Panc1 (cell line): Measurements from ENCODE around the gene NRP2. TPM values are rescaled to one million over a fixed set of nuclear protein-coding genes. Genes with fewer than 3 reads are reported as not detected.

Source experiments
- ATAC-seq: fragments of 200-7000 bp; cut with Tn5 transposase; 2 replicates; pipeline ENCODE4 v1.9.1; 2020; ENCODE audit warnings: mild to moderate bottlenecking, moderate library complexity
- BruUV-seq: library from RNA; stranded (reverse); fragments of 400-500 nt; replicated peaks from 2 replicates; lab custom pipeline; 2021; lab: Mats Ljungman, UMichigan
- CTCF ChIA-PET: fragments of 300-600 bp; sonication (Branson Sonifier 250); formaldehyde crosslinking; loops from one replicate; lab custom pipeline; 2022; ENCODE audit warnings: antibody characterized with exemption; lab: Charles Lee
- POLR2A ChIA-PET: fragments of 300-600 bp; sonication (Branson Sonifier 250); formaldehyde crosslinking; loops from one replicate; lab custom pipeline; 2022; ENCODE audit warnings: antibody characterized with exemption; lab: Charles Lee
- DNase-seq: peaks from one replicate; pipeline ENCODE4 v3.0.0-alpha.2; 2010; ENCODE audit warnings: low read depth, low spot score
- H3K27ac ChIP-seq: 2 replicates; pipeline ENCODE4 v1.5.1; 2011; ENCODE audit warnings: mild to moderate bottlenecking, low read length, inconsistent platforms
- H3K27me3 ChIP-seq: fragments of 200-500 bp; sonication (Bioruptor generic); 2 replicates; pipeline ENCODE4 v1.6.0; 2014; ENCODE audit warnings: low read length, inconsistent platforms; ENCODE audit not compliant: control insufficient read depth, insufficient read depth
- H3K36me3 ChIP-seq: fragments of 200-500 bp; sonication (Bioruptor generic); 2 replicates; pipeline ENCODE4 v1.5.1; 2014; ENCODE audit warnings: inconsistent platforms, mild to moderate bottlenecking, low read length, moderate library complexity; ENCODE audit not compliant: control insufficient read depth, insufficient read depth
- H3K4me1 ChIP-seq: 2 replicates; pipeline ENCODE4 v1.5.1; 2011; ENCODE audit warnings: inconsistent platforms, mild to moderate bottlenecking, low read length, moderate library complexity; ENCODE audit not compliant: control insufficient read depth, insufficient read depth
- H3K4me3 ChIP-seq, 2 experiments: 2 replicates each; pipeline ENCODE4 v1.5.1; 2011 to 2012; ENCODE audit warnings: low read depth in 2 of 2, low read length in 2 of 2, mild to moderate bottlenecking in 2 of 2, inconsistent platforms in 1 of 2, moderate library complexity in 1 of 2
- H3K9me3 ChIP-seq: fragments of 200-500 bp; sonication (Bioruptor generic); 2 replicates; pipeline ENCODE4 v1.5.1; 2014; ENCODE audit warnings: low read depth, mild to moderate bottlenecking, inconsistent platforms, low read length, moderate library complexity; ENCODE audit not compliant: control insufficient read depth, insufficient read depth
- CTCF ChIP-seq: fragments of 450-650 bp; IDR thresholded peaks from 2 replicates; pipeline ENCODE4 v1.5.1; 2017; ENCODE audit warnings: mild to moderate bottlenecking
- POLR2AphosphoS5 ChIP-seq: IDR thresholded peaks from 2 replicates; pipeline ENCODE4 v1.6.1; 2012; ENCODE audit warnings: mild to moderate bottlenecking, low read depth, low read length, moderate library complexity
- REST ChIP-seq, 2 experiments: IDR thresholded peaks; 2 replicates each; pipeline ENCODE4 v1.6.1; 2011 to 2012; ENCODE audit warnings: low read depth in 2 of 2, control low read depth in 1 of 2, low read length in 1 of 2, mild to moderate bottlenecking in 1 of 2, moderate library complexity in 1 of 2; ENCODE audit not compliant: insufficient read depth in 1 of 2
- SIN3A ChIP-seq: IDR thresholded peaks from 2 replicates; pipeline ENCODE4 v1.6.1; 2012; ENCODE audit warnings: low read depth, mild to moderate bottlenecking, low read length, moderate library complexity, borderline replicate concordance; ENCODE audit not compliant: insufficient read depth
- TCF7L2 ChIP-seq: IDR thresholded peaks from 2 replicates; pipeline ENCODE4 v1.6.1; 2011; ENCODE audit warnings: mild to moderate bottlenecking, low read depth, low read length, inconsistent platforms
- in situ Hi-C: cut with HindIII; loops from 2 replicates; pipeline ENCODE4 v1.10.0; 2016; ENCODE audit warnings: low sequenced_read_pairs, low pct_unique_long_range_greater_than_20kb
- intact Hi-C: fragments of 100-400 bp; cut with micrococcal nuclease; formaldehyde crosslinking; loops from one replicate; pipeline ENCODE4 v1.10.0; 2022; ENCODE audit not compliant: unreplicated experiment
- total RNA-seq: library from RNA; stranded (reverse); gene quantifications from one replicate; pipeline ENCODE4 v1.2.1, GENCODE V29; 2021; ENCODE audit not compliant: unreplicated experiment

Gene NRP2
- total RNA-seq, 1 experiment from 2014 or later = 6.7 TPM

- POLR2A ChIA-PET = no interaction called here
- no peaks in the 10 kb centered on the region for H3K36me3 ChIP-seq
- ATAC-seq (no peak), DNase-seq (no peak)
- intact Hi-C loops (no loop called here), in situ Hi-C loops (no loop called here)
- no TSS peak for BruUV-seq
- H3K27ac ChIP-seq = no peak overlapping the region
- CTCF ChIA-PET = interaction anchor here (1.0 kb wide), 1 partner anchor 1461 kb away, joined by 3 read pairs; no protein-coding TSS in a partner anchor
- no peaks in the 10 kb centered on the region for H3K9me3 ChIP-seq
- H3K4me1 ChIP-seq = no peaks in the 10 kb centered on the region
- no peaks in the 10 kb centered on the region for H3K27me3 ChIP-seq
- H3K4me3 ChIP-seq = no peak overlapping the region
- TF ChIP-seq REST (IDR thresholded peaks at IDR 0.05; ENCODE audit: insufficient read depth in 1 of 2, low read depth in 2 of 2, low read length in 1 of 2) = no peak
- TF ChIP-seq TCF7L2 = no peak
- TF ChIP-seq CTCF = peak; percentile 64
- TF ChIP-seq SIN3A = no peak
- no peak for TF ChIP-seq POLR2AphosphoS5
Measured at GRCh38 chr2:205721057-205721449, 38.8 kb downstream of the NRP2 start.

DNA sequence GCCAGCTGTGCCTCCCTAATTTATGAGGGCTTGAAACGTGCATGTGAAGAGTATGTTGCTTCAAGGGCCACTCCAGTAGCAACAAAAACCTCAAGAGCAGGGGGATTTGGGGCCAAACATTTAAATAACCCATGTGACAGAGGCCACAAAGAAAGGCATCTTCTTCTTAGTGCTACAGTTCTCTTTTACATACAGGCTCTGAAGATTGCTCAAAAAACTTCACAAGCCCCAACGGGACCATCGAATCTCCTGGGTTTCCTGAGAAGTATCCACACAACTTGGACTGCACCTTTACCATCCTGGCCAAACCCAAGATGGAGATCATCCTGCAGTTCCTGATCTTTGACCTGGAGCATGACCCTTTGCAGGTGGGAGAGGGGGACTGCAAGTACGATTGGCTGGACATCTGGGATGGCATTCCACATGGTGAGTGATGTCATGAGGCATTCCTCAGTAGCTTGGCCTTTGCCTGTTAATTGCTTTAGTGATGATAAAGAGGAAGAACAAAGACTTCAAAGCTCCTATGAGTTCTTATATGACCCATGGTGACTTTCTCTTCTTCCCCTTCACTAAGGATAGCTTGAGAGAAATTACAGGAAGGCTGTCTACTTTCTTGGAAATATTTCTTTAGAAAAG lies 40.1 kb downstream of the NRP2 start:
- intact Hi-C loops (no loop called here), in situ Hi-C loops (no loop called here)
- no peak for DNase-seq
- Histone ChIP-seq H3K27me3 (no peaks in the 10 kb centered on the region), H3K4me1 (no peaks in the 10 kb centered on the region), H3K4me3 (no peak overlapping the region), H3K27ac (no peak overlapping the region), H3K9me3 (no peaks in the 10 kb centered on the region), H3K36me3 (no peaks in the 10 kb centered on the region)
- POLR2A ChIA-PET = no interaction called here
- CTCF ChIA-PET = interaction anchor here (1.1 kb wide), 1 partner anchor 47 kb away, joined by 3 read pairs; no protein-coding TSS in a partner anchor
- BruUV-seq = no TSS peak
- no peak for TF ChIP-seq POLR2AphosphoS5
- no peak for TF ChIP-seq TCF7L2
- TF ChIP-seq SIN3A = no peak
- TF ChIP-seq REST (IDR thresholded peaks at IDR 0.05; ENCODE audit: insufficient read depth in 1 of 2, low read depth in 2 of 2, low read length in 1 of 2) = no peak
- no peak for TF ChIP-seq CTCF
- ATAC-seq = no peak
